ENCODE data around the gene PBX3. TPM values are rescaled to one million over a fixed set of nuclear protein-coding genes. Genes with fewer than 3 reads are reported as not detected.

The PBX3 gene
- total RNA-seq, 1 experiment from 2014 or later, result 8.8 TPM

- Histone ChIP-seq H3K27me3 (ENCODE audit: low read length) (no peaks in the 10 kb centered on the region), H4K20me1 (ENCODE audit: insufficient read depth, low read depth, low read length) (no peaks in the 10 kb centered on the region), H2AFZ (ENCODE audit: low read length) (no peak overlapping the region), H3K27ac (ENCODE audit: low read length) (no peak overlapping the region), H3K4me2 (ENCODE audit: low read depth, low read length, poor library complexity, severe bottlenecking) (no peak overlapping the region), H3K4me1 (ENCODE audit: low read length) (no peaks in the 10 kb centered on the region), H3K9ac (ENCODE audit: low read length) (no peak overlapping the region), H3K4me3 (ENCODE audit: low read length) (no peak overlapping the region), H3K9me2 (replicated peaks; ENCODE audit: insufficient read depth, low read length) (no peaks in the 10 kb centered on the region), H3K36me3 (ENCODE audit: insufficient read depth, low read length) (no peaks in the 10 kb centered on the region), H3K79me2 (ENCODE audit: low read length) (no peaks in the 10 kb centered on the region), H3K9me3 (ENCODE audit: low read length) (no peaks in the 10 kb centered on the region)
- no peak for DNase-seq
Measured at GRCh38 chr9:125987420-125987819, 240.2 kb downstream of the PBX3 start.

- Histone ChIP-seq H3K4me2 (ENCODE audit: low read depth, low read length, poor library complexity, severe bottlenecking) (no peak overlapping the region), H3K27me3 (ENCODE audit: low read length) (no peaks in the 10 kb centered on the region), H3K4me3 (ENCODE audit: low read length) (no peak overlapping the region), H3K36me3 (ENCODE audit: insufficient read depth, low read length) (no peaks in the 10 kb centered on the region), H3K9me3 (ENCODE audit: low read length) (no peaks in the 10 kb centered on the region), H3K9me2 (replicated peaks; ENCODE audit: insufficient read depth, low read length) (no peaks in the 10 kb centered on the region), H3K9ac (ENCODE audit: low read length) (no peak overlapping the region), H4K20me1 (ENCODE audit: insufficient read depth, low read depth, low read length) (no peaks in the 10 kb centered on the region), H3K79me2 (ENCODE audit: low read length) (no peaks in the 10 kb centered on the region), H3K4me1 (ENCODE audit: low read length) (no peaks in the 10 kb centered on the region), H3K27ac (ENCODE audit: low read length) (no peak overlapping the region), H2AFZ (ENCODE audit: low read length) (no peak overlapping the region)
- no peak for DNase-seq
Measured at GRCh38 chr9:125988479-125989050, 241.4 kb downstream of the PBX3 start.

GRCh38 chr9:125989090-125989501 lies 241.9 kb downstream of the PBX3 start:
- no peaks in the 10 kb centered on the region for H3K4me1 ChIP-seq (ENCODE audit: low read length)
- no peak overlapping the region for H3K9ac ChIP-seq (ENCODE audit: low read length)
- no peaks in the 10 kb centered on the region for H3K9me3 ChIP-seq (ENCODE audit: low read length)
- no peaks in the 10 kb centered on the region for H3K9me2 ChIP-seq (replicated peaks; ENCODE audit: insufficient read depth, low read length)
- no peaks in the 10 kb centered on the region for H3K27me3 ChIP-seq (ENCODE audit: low read length)
- H3K4me2 ChIP-seq (ENCODE audit: low read depth, low read length, poor library complexity, severe bottlenecking), result no peak overlapping the region
- H2AFZ ChIP-seq (ENCODE audit: low read length), result no peak overlapping the region
- no peaks in the 10 kb centered on the region for H3K79me2 ChIP-seq (ENCODE audit: low read length)
- DNase-seq, result no peak
- H3K36me3 ChIP-seq (ENCODE audit: insufficient read depth, low read length), result no peaks in the 10 kb centered on the region
- no peaks in the 10 kb centered on the region for H4K20me1 ChIP-seq (ENCODE audit: insufficient read depth, low read depth, low read length)
- H3K27ac ChIP-seq (ENCODE audit: low read length), result no peak overlapping the region
- H3K4me3 ChIP-seq (ENCODE audit: low read length), result no peak overlapping the region

- DNase-seq, result no peak
- Histone ChIP-seq H3K36me3 (ENCODE audit: insufficient read depth, low read length) (no peaks in the 10 kb centered on the region), H3K9ac (ENCODE audit: low read length) (no peak overlapping the region), H3K4me1 (ENCODE audit: low read length) (no peaks in the 10 kb centered on the region), H3K27ac (ENCODE audit: low read length) (no peak overlapping the region), H3K9me2 (replicated peaks; ENCODE audit: insufficient read depth, low read length) (no peaks in the 10 kb centered on the region), H2AFZ (ENCODE audit: low read length) (no peak overlapping the region), H4K20me1 (ENCODE audit: insufficient read depth, low read depth, low read length) (no peaks in the 10 kb centered on the region), H3K27me3 (ENCODE audit: low read length) (no peaks in the 10 kb centered on the region), H3K4me3 (ENCODE audit: low read length) (no peak overlapping the region), H3K79me2 (ENCODE audit: low read length) (no peaks in the 10 kb centered on the region), H3K4me2 (ENCODE audit: low read depth, low read length, poor library complexity, severe bottlenecking) (no peak overlapping the region), H3K9me3 (ENCODE audit: low read length) (no peaks in the 10 kb centered on the region)
Measured at GRCh38 chr9:125989524-125990180, 242.5 kb downstream of the PBX3 start.

- Histone ChIP-seq H3K4me2 (ENCODE audit: low read depth, low read length, poor library complexity, severe bottlenecking) (no peak overlapping the region), H3K36me3 (ENCODE audit: insufficient read depth, low read length) (no peaks in the 10 kb centered on the region), H3K9ac (ENCODE audit: low read length) (no peak overlapping the region), H3K27me3 (ENCODE audit: low read length) (no peaks in the 10 kb centered on the region), H3K27ac (ENCODE audit: low read length) (no peak overlapping the region), H2AFZ (ENCODE audit: low read length) (no peak overlapping the region), H3K79me2 (ENCODE audit: low read length) (no peaks in the 10 kb centered on the region), H3K9me3 (ENCODE audit: low read length) (no peaks in the 10 kb centered on the region), H3K4me1 (ENCODE audit: low read length) (no peaks in the 10 kb centered on the region), H4K20me1 (ENCODE audit: insufficient read depth, low read depth, low read length) (no peaks in the 10 kb centered on the region), H3K4me3 (ENCODE audit: low read length) (no peak overlapping the region), H3K9me2 (replicated peaks; ENCODE audit: insufficient read depth, low read length) (no peaks in the 10 kb centered on the region)
- DNase-seq, result no peak
Measured at GRCh38 chr9:125990186-125990792, 243.1 kb downstream of the PBX3 start.

- no peaks in the 10 kb centered on the region for H3K27me3 ChIP-seq (ENCODE audit: low read length)
- H3K27ac ChIP-seq (ENCODE audit: low read length), result no peak overlapping the region
- H3K4me3 ChIP-seq (ENCODE audit: low read length), result no peak overlapping the region
- no peaks in the 10 kb centered on the region for H3K36me3 ChIP-seq (ENCODE audit: insufficient read depth, low read length)
- H3K4me1 ChIP-seq (ENCODE audit: low read length), result no peaks in the 10 kb centered on the region
- H3K4me2 ChIP-seq (ENCODE audit: low read depth, low read length, poor library complexity, severe bottlenecking), result no peak overlapping the region
- no peaks in the 10 kb centered on the region for H3K9me3 ChIP-seq (ENCODE audit: low read length)
- no peak overlapping the region for H2AFZ ChIP-seq (ENCODE audit: low read length)
- H3K9me2 ChIP-seq (replicated peaks; ENCODE audit: insufficient read depth, low read length), result no peaks in the 10 kb centered on the region
- H4K20me1 ChIP-seq (ENCODE audit: insufficient read depth, low read depth, low read length), result no peaks in the 10 kb centered on the region
- DNase-seq, result no peak
- no peaks in the 10 kb centered on the region for H3K79me2 ChIP-seq (ENCODE audit: low read length)
- H3K9ac ChIP-seq (ENCODE audit: low read length), result no peak overlapping the region
Measured at GRCh38 chr9:125990793-125991220, 243.6 kb downstream of the PBX3 start.

- H3K4me1 ChIP-seq (ENCODE audit: low read length), result no peaks in the 10 kb centered on the region
- DNase-seq, result no peak
- H3K27me3 ChIP-seq (ENCODE audit: low read length), result no peaks in the 10 kb centered on the region
- H3K9me2 ChIP-seq (replicated peaks; ENCODE audit: insufficient read depth, low read length), result no peaks in the 10 kb centered on the region
- no peaks in the 10 kb centered on the region for H3K36me3 ChIP-seq (ENCODE audit: insufficient read depth, low read length)
- H3K79me2 ChIP-seq (ENCODE audit: low read length), result no peaks in the 10 kb centered on the region
- no peak overlapping the region for H3K9ac ChIP-seq (ENCODE audit: low read length)
- H4K20me1 ChIP-seq (ENCODE audit: insufficient read depth, low read depth, low read length), result no peaks in the 10 kb centered on the region
- H2AFZ ChIP-seq (ENCODE audit: low read length), result no peak overlapping the region
- H3K9me3 ChIP-seq (ENCODE audit: low read length), result no peaks in the 10 kb centered on the region
- no peak overlapping the region for H3K4me2 ChIP-seq (ENCODE audit: low read depth, low read length, poor library complexity, severe bottlenecking)
- H3K27ac ChIP-seq (ENCODE audit: low read length), result no peak overlapping the region
- H3K4me3 ChIP-seq (ENCODE audit: low read length), result no peak overlapping the region
Measured at GRCh38 chr9:125991886-125992529, 244.8 kb downstream of the PBX3 start.

GRCh38 chr9:125992557-125992956 lies 245.4 kb downstream of the PBX3 start:
- no peak overlapping the region for H3K4me2 ChIP-seq (ENCODE audit: low read depth, low read length, poor library complexity, severe bottlenecking)
- H3K36me3 ChIP-seq (ENCODE audit: insufficient read depth, low read length), result no peaks in the 10 kb centered on the region
- no peaks in the 10 kb centered on the region for H4K20me1 ChIP-seq (ENCODE audit: insufficient read depth, low read depth, low read length)
- no peaks in the 10 kb centered on the region for H3K9me2 ChIP-seq (replicated peaks; ENCODE audit: insufficient read depth, low read length)
- no peaks in the 10 kb centered on the region for H3K79me2 ChIP-seq (ENCODE audit: low read length)
- no peaks in the 10 kb centered on the region for H3K9me3 ChIP-seq (ENCODE audit: low read length)
- DNase-seq, result no peak
- H2AFZ ChIP-seq (ENCODE audit: low read length), result no peak overlapping the region
- no peak overlapping the region for H3K27ac ChIP-seq (ENCODE audit: low read length)
- H3K9ac ChIP-seq (ENCODE audit: low read length), result no peak overlapping the region
- no peaks in the 10 kb centered on the region for H3K27me3 ChIP-seq (ENCODE audit: low read length)
- H3K4me1 ChIP-seq (ENCODE audit: low read length), result no peaks in the 10 kb centered on the region
- H3K4me3 ChIP-seq (ENCODE audit: low read length), result no peak overlapping the region

All from Karpas-422 (cell line).